ENCODE results near the gene MIAT. TPM values are rescaled to one million over a fixed set of nuclear protein-coding genes. Genes with fewer than 3 reads are reported as not detected.

Gene MIAT
- total RNA-seq, 1 donor from 2014 or later: 0.13 TPM

- peak; percentile 85 to 94 for DNase-seq (ENCODE audit: low read depth in 2 of 2)
These were observed 24.8 kb upstream of the MIAT start for GRCh38 chr22:26632422-26633155.

- no peak for DNase-seq (ENCODE audit: low read depth in 2 of 2)
These were observed 23.2 kb upstream of the MIAT start for GRCh38 chr22:26634189-26634588.

- DNase-seq (ENCODE audit: low read depth in 2 of 2): no peak
These were observed 22.3 kb upstream of the MIAT start for GRCh38 chr22:26635117-26635516.

- DNase-seq (ENCODE audit: low read depth in 2 of 2): no peak
These were observed 21.1 kb upstream of the MIAT start for GRCh38 chr22:26636296-26636695.

GRCh38 chr22:26642465-26643417 is 14.6 kb upstream of the MIAT start:
- peak in 1 of 2 donors; percentile 18 for DNase-seq (ENCODE audit: low read depth in 2 of 2)

- DNase-seq (ENCODE audit: low read depth in 2 of 2): no peak
These were observed 13.8 kb upstream of the MIAT start for GRCh38 chr22:26643418-26644100.

GRCh38 chr22:26646158-26646557 is 11.2 kb upstream of the MIAT start:
- DNase-seq (ENCODE audit: low read depth in 2 of 2): no peak

GRCh38 chr22:26648011-26648497 is 9.3 kb upstream of the MIAT start:
- DNase-seq (ENCODE audit: low read depth in 2 of 2): no peak

- DNase-seq (ENCODE audit: low read depth in 2 of 2): no peak
These were observed 8.6 kb upstream of the MIAT start for GRCh38 chr22:26648528-26649388.

- no peak for DNase-seq (ENCODE audit: low read depth in 2 of 2)
These were observed 6.5 kb upstream of the MIAT start for GRCh38 chr22:26650722-26651421.

GRCh38 chr22:26651815-26652214 is 5.6 kb upstream of the MIAT start:
- no peak for DNase-seq (ENCODE audit: low read depth in 2 of 2)

- DNase-seq (ENCODE audit: low read depth in 2 of 2): no peak
These were observed 773 bp downstream of the MIAT start for GRCh38 chr22:26658161-26658560.

- DNase-seq (ENCODE audit: low read depth in 2 of 2): peak in 1 of 2 donors; percentile 77
These were observed 1.5 kb downstream of the MIAT start for GRCh38 chr22:26658671-26659478.

GRCh38 chr22:26660356-26660755 is 3.0 kb downstream of the MIAT start:
- no peak for DNase-seq (ENCODE audit: low read depth in 2 of 2)

- peak in 1 of 2 donors; percentile 8 for DNase-seq (ENCODE audit: low read depth in 2 of 2)
These were observed 3.7 kb downstream of the MIAT start for GRCh38 chr22:26660961-26661578.

- DNase-seq (ENCODE audit: low read depth in 2 of 2): no peak
These were observed 4.8 kb downstream of the MIAT start for GRCh38 chr22:26662160-26662559.

- DNase-seq (ENCODE audit: low read depth in 2 of 2): no peak
These were observed 6.1 kb downstream of the MIAT start for GRCh38 chr22:26663374-26663923.

GRCh38 chr22:26665813-26666231 is 8.4 kb downstream of the MIAT start:
- DNase-seq (ENCODE audit: low read depth in 2 of 2): no peak

- DNase-seq (ENCODE audit: low read depth in 2 of 2): no peak
These were observed 9.8 kb downstream of the MIAT start for GRCh38 chr22:26667140-26667539.
